ENCODE measurements around the gene HDAC6.

- TF ChIP-seq CTCF (IDR thresholded peaks at IDR 0.05): no peak
- no peak for TF ChIP-seq POLR2A (IDR thresholded peaks at IDR 0.05)
These were observed 19.7 kb upstream of the HDAC6 start for GRCh38 chrX:48782216-48782615.

All from lower leg skin (tissue), 3 donors.